Measurements from ENCODE around the gene MUC13.

Gene MUC13

DNA sequence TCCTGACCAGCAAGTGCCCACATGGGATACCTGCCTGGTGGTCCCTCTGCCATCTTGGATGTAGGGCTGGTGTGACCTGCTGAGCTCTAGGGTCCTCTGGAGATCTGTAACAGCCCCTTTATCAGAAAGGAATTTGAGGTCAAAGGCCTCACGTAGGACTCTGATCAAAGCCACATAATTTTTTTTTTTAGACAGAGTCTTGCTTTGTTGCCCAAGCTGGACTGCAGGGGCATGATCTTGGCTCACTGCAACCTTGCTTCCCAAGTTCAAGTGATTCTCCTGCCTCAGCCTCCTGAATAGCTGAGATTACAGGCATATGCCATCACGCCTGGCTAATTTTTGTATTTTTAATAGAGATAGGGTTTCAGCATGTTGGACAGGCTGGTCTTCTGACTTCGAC, 56.9 kb downstream of the MUC13 start:
- H3K4me3 ChIP-seq (ENCODE audit: low read depth, low read length) = no peak overlapping the region
- TF ChIP-seq, protein P1, sequence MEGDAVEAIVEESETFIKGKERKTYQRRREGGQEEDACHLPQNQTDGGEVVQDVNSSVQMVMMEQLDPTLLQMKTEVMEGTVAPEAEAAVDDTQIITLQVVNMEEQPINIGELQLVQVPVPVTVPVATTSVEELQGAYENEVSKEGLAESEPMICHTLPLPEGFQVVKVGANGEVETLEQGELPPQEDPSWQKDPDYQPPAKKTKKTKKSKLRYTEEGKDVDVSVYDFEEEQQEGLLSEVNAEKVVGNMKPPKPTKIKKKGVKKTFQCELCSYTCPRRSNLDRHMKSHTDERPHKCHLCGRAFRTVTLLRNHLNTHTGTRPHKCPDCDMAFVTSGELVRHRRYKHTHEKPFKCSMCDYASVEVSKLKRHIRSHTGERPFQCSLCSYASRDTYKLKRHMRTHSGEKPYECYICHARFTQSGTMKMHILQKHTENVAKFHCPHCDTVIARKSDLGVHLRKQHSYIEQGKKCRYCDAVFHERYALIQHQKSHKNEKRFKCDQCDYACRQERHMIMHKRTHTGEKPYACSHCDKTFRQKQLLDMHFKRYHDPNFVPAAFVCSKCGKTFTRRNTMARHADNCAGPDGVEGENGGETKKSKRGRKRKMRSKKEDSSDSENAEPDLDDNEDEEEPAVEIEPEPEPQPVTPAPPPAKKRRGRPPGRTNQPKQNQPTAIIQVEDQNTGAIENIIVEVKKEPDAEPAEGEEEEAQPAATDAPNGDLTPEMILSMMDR (IDR thresholded peaks at IDR 0.05; ENCODE audit: insufficient read depth, low read depth, low read length, missing control alignments) = no peak
- DNase-seq (ENCODE audit: low read depth) = no peak

DNA sequence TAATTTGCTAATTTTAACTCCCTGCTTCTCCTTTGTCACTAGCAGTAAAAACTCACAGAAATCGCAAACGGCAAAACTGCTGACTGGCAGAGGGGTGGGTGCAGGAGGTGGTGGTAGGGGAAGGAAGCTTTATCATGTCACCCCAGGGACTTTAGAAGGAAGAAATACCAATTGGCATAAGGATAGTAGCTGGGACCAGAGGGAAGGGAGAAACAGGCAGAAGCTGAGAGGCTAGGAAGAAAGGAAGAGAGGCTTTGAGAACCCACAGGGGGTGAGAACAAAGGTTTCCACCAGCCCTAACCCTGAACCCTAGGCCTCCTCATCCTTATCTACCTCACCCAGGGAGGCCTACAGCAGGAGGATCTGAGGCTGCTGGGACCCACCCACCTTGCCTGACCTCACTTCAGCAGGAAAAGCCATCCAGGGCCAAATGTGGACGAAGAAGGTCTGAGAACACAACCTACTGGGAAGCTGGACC, 58.1 kb downstream of the MUC13 start:
- H3K4me3 ChIP-seq (ENCODE audit: low read depth, low read length) = no peak overlapping the region
- DNase-seq (ENCODE audit: low read depth) = no peak
- TF ChIP-seq, protein P1 (IDR thresholded peaks at IDR 0.05; ENCODE audit: insufficient read depth, low read depth, low read length, missing control alignments) = no peak

DNA sequence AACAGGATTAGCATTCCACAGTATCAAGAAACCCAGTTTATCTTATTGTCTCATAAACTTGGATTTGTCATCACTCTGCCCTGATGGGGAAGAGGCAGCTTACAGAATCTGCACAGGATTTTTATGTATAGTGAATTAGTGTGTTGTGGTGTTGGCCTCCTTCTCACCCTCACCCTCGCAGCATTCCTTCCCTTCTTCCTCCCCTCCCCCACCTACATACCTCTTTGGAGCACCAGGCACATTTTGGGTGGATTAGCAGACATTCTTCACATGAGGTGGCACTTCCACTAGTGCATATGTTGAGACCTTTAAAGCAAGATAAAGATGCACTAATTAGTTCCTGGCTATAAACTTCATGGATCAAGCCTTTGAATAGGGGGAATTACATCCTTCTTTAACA, 61.3 kb downstream of the MUC13 start:
- no peak for DNase-seq (ENCODE audit: low read depth)

DNA sequence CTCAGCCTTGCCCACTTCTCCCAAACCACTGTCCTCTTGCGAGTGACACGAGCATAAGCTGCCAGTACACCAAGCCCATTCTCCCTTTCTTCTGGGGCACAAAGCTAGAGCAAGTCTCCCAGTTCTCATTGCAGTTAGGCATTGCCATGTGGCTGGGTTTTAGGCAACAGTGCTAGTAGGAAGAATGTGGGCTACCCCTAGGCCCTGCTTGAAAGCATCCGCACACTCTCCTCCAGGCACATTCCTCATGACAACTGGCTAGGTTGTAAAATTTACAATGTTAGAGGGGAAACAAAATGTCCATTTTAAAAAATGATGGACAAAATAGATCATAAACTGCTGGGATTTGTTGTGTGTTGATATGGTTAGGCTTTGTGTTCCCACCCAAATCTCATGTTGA, 67.0 kb downstream of the MUC13 start:
- DNase-seq (ENCODE audit: low read depth) = no peak
- H3K4me3 ChIP-seq (ENCODE audit: low read depth, low read length) = no peak overlapping the region
- TF ChIP-seq, protein P1 (IDR thresholded peaks at IDR 0.05; ENCODE audit: insufficient read depth, low read depth, low read length, missing control alignments) = no peak

More for the DNA sequence above, 61.3 kb downstream of the MUC13 start:
- TF ChIP-seq, protein P1 (IDR thresholded peaks at IDR 0.05; ENCODE audit: insufficient read depth, low read depth, low read length, missing control alignments) = no peak
- H3K4me3 ChIP-seq (ENCODE audit: low read depth, low read length) = no peak overlapping the region

DNA sequence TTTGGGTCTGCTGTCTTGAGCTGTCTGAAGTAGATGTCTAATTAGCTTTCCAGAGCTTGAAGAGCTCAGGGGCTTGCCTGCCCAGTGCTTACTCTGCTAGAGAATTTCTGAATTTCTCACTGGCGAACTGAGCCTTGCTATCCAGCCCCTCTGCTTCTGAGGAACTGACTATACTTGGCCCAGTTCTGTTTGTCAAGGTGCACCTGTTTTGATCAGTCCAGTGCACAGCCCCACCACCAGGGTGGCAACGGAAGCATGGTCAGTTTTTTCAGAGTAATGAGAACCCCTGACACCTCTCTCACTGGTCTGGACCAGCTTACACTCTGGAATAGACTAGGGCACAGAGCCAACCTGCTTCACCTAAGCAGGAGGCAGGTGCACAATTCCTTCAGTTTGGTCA, 72.5 kb downstream of the MUC13 start:
- no peak overlapping the region for H3K4me3 ChIP-seq (ENCODE audit: low read depth, low read length)
- TF ChIP-seq, protein P1 (IDR thresholded peaks at IDR 0.05; ENCODE audit: insufficient read depth, low read depth, low read length, missing control alignments) = no peak
- peak; percentile 7 for DNase-seq (ENCODE audit: low read depth)

DNA sequence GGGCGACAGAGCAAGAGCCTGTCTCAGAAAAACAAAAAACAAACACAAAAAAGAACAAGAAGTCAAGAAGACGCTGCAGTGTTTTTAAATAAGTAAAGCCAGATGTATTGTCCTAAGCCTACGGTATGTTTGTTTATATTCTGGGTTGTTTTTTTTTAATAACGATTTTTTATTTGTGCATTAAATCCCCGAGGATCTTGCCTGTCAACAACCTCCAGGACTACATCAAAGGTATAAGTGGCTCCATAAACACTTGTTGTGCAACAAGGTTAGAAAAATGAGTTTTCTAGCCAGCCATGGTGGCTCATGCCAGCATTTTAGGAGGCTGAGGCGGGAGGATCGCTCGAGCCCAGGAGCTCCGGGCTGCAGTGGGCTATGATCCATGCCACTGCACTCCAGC, 73.5 kb downstream of the MUC13 start:
- no peak overlapping the region for H3K4me3 ChIP-seq (ENCODE audit: low read depth, low read length)
- no peak for DNase-seq (ENCODE audit: low read depth)
- TF ChIP-seq, protein P1 (IDR thresholded peaks at IDR 0.05; ENCODE audit: insufficient read depth, low read depth, low read length, missing control alignments) = no peak

DNA sequence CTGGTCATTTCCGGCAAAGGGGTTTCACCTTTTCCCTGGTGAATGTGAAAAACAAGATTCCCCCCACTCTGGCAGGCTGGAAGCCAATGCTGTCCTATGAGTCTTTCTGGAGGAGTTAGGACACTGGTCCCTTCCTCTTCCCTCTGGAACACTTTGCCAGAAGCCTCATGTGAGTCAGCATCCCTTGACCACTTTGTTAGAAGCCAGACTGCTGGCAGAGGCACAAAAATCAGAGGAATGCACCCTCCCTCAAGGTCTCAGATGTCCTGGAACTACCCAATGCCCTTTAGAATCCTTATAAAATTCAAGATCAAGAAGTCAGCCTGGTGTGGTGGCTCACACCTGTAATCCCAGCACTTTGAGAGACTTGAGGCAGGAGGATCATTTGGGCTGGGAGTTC, 74.0 kb downstream of the MUC13 start:
- no peak for DNase-seq (ENCODE audit: low read depth)
- H3K4me3 ChIP-seq (ENCODE audit: low read depth, low read length) = no peak overlapping the region
- TF ChIP-seq, protein P1 (IDR thresholded peaks at IDR 0.05; ENCODE audit: insufficient read depth, low read depth, low read length, missing control alignments) = no peak

Data from GM12865 (cell line).